Islet of Langerhans (tissue), 1 donor: ENCODE data around the gene DUSP1.
"Not testable (repeated sequence)": the region's sequence is repeated elsewhere in the genome, so short reads cannot be mapped to it uniquely, and the experiment has no call there.

ENCODE experiments used
- FAIRE-seq: peaks from one replicate; lab custom pipeline; 2011; peaks lifted over from hg19 to GRCh38; lab: Jason Lieb, UNC

Gene DUSP1

GRCh38 chr5:172796306-172796705 is 25.3 kb upstream of the DUSP1 start:
- FAIRE-seq: no peak

DNA sequence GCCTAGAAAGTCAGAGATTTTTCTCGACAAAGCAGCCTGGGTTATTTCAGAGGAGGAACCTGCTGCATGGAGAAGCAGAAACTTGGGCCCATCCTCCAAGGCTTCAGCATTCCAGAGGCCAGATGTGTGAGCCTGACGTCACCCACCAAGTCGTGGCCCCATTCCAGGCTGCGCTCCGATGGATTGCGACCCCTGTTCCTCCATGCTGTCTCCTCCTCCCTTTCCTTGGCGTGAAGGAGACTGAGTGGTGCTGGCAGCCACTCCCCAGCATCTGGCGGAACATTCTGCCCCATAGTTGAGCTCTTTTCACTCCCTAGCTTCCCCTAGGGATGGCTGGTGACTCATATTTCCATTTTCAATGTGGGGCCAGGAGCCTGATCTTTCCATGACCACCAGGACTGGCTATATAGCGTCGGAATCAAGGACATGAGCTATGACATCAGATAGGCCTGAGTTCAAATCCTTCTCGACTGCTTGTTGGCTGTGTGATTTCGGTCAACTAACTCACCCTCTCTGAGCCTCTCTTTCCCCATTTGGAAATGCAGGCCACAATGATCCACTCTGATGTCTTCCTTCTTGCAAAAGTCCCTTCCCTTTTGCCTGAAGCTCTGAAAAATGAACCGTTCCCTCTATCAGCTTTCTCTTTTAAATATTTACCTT is 24.5 kb upstream of the DUSP1 start:
- FAIRE-seq: no peak

GRCh38 chr5:172793577-172794488 is 22.8 kb upstream of the DUSP1 start:
- FAIRE-seq: no peak

DNA sequence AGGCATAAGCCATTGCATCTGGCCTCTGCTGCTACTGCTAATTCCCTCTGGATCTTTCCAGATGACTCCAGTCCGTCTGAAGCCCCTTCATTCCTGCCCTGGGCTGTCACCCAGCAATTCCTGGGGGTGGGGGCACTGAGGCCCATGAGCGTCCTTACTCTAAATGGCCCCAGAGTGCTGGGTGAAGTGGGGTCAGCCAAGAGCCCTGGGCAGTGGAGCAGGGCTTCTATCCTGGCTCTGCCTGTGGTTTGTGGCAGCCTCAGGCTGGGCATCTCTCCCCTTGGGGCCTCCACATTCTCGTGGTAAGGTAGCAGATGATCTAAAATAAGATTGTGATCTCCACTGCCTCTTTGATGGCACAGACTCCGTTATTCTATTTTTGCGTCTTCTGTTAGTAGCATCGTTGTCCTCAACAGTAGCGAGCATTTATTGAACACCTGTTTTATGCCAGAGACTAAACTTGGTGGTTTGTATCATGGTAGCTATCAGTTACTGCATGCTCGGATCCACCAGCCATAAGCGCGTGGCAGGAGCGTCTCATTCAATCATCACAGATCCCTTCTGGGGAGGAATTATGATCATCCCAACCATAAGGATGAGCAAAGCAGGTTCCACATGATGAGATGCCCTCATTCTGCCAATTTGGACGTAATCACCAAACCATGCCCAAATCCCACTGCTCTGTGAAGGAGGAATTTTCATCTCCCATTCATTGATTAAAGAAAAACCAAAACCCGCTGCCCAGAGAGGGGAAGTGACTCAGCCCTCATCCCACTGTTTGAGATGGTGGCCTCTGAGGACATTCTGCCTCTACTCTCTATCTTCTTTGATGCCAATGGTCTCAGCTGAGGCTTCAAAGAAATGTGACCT is 21.9 kb upstream of the DUSP1 start:
- FAIRE-seq: no peak

- no peak for FAIRE-seq
Observed at GRCh38 chr5:172791726-172792445, 20.9 kb upstream of the DUSP1 start.

DNA sequence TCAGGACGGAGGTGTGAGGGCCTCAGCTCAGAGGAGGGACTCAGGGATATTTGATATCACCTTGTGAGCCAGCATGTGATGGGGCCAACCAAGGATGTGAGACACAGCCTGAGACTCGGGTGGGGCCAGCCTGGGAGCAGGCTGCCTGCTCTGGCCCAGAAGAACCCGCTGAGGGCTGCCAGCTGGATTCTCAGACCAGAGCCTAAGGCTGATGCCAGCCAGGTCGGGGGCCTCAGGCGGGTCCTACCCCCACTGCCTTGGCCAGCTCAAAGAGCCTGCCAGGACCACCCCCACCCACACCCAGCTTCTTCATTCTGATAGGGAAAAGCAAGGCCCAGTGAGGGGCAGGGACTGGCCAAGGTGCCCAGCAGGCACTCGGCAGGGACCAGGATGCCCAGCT is 20.3 kb upstream of the DUSP1 start:
- no peak for FAIRE-seq

DNA sequence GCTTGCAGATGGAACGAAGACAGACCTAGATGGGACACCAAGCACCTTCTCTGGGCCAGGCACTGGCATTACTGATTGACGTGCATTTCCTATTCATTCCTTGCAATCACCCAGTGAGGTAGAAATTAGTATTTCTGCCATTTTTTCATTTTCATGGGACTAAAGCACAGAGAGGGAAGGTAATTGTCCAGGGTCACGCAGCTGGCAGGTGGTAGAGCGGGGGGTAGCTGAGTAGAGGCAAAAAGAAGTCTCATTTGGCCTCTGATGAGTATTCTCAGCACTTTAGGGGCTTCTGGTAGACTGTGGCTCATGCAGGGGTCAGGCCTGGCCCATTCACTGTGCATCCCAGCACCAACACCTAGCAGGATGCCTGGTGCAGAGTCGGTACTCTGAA is 19.5 kb upstream of the DUSP1 start:
- no peak for FAIRE-seq

DNA sequence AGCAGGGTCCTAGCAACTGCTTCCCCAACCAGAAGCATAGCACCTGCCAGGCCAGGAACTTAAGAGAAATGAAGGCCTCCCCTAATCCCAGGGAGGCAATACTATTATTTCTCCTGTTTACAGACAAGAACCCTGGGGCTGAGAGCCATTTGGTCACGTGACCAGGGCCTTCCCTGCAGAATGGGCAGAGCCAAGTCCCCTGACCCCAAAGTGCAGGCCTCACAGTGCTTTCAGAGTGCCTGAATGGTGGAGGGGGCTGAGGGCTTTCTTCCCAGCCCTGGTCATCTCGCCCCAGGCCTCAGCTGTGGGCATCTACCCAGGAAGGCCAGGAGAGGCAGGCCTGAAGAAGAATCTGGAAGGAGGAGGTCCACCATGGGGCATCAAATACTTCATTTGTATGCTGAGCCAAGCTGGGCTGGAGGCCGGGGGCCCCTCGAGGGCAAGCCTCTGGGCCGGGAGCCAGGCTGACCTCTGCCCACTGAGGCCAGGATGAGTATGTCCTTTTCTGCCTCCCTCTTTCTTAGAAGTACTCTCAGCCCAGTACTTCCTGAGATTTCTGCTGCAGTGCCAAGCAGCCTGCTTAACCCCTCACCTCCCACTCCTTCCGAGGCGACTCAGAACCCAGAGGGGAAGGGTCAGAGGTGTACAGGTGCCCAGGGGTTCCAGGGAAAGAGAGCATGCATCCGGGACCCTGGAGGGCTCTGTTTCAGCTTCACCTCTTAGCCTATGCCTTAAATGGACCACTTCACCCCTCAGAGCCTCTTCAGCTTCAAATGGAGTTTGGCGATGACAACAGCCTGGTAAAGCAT is 18.9 kb upstream of the DUSP1 start:
- no peak for FAIRE-seq

GRCh38 chr5:172788771-172789686 is 18.0 kb upstream of the DUSP1 start:
- no peak for FAIRE-seq

DNA sequence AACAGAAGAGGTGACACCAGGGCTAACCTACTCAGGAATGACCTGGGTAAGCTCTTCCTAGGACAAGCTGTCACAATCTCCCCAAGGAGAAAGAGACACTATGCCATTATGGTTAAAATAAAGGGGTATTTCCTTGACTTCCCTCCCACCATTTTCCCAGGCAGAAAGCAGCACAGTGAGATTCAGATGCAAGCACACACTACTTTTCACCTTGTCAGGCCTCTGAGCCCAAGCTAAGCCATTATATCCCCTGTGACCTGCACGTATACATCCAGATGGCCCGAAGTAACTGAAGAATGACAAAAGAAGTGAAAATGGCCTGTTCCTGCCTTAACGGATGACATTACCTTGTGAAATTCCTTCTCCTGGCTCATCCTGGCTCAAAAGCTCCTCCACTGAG is 16.5 kb upstream of the DUSP1 start:
- FAIRE-seq: not testable (repeated sequence)

DNA sequence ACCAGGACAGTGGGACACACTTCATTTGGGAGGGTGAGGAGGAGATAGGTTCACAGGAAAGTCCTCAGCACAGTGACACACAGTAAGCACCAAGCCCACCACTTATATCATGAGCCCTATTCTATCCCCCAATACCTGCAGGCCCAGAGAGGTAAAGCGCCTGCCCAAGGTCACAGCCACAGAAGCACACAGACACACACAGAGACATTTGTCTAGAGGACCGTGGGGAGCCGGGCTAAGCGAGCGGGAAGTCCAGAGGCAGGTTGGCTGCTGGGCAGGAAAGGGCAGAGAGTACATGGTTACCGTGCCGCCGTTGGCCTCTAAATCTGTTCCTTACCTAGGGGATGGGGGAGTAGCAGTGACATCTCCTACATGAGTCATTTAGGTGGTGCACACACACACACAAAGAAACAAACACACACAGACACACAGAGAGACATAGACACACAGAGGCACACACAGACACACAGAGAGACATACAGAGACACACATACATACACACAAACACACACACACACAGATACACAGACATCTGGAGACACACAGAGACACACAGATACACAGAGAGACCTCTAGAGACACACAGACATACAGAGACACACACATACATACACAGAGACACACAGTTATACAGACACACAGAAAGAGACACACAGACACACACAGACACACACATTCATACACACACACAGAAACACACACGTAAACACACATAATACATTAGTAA is 15.9 kb upstream of the DUSP1 start:
- no peak for FAIRE-seq

GRCh38 chr5:172785429-172786088 is 14.6 kb upstream of the DUSP1 start:
- no peak for FAIRE-seq

DNA sequence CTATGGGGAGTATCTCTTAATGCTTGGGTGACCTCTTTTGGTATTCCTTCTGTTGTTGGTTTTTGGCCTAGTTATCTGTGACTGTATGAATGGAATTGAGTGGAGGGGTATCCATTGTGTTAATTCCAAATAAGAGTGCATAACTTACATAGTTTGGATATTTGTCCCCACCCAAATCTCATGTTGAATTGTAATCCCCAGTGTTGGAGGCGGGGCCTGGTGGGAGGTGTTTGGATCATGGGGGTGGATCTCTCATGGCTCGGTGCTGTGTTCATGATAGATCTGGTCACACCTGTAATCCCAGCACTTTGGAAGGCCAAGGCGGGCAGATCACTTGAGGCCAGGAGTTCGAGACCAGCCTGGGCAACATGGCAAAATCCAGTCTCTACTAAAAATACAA is 13.2 kb upstream of the DUSP1 start:
- FAIRE-seq: not testable (repeated sequence)

DNA sequence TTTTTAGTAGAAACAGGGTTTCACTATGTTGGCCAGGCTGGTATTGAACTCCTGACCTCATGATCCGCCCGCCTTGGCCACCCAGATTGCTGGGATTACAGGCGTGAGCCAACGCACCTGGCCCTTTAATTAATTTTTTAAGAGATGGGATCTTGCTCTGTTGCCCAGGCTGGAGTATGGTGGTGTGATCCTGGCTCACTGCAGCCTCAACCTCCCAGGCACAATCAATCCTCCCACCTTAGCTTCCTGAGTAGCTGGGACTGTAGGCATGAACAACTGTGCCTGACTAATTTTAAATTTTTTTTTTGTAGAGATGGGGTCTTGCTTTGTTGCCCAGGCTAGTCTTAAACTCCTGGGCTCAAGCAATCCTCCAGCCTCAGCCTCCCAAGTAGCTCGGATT is 12.3 kb upstream of the DUSP1 start:
- not testable (repeated sequence) for FAIRE-seq

- no peak for FAIRE-seq
Observed at GRCh38 chr5:172782169-172783039, 11.4 kb upstream of the DUSP1 start.

DNA sequence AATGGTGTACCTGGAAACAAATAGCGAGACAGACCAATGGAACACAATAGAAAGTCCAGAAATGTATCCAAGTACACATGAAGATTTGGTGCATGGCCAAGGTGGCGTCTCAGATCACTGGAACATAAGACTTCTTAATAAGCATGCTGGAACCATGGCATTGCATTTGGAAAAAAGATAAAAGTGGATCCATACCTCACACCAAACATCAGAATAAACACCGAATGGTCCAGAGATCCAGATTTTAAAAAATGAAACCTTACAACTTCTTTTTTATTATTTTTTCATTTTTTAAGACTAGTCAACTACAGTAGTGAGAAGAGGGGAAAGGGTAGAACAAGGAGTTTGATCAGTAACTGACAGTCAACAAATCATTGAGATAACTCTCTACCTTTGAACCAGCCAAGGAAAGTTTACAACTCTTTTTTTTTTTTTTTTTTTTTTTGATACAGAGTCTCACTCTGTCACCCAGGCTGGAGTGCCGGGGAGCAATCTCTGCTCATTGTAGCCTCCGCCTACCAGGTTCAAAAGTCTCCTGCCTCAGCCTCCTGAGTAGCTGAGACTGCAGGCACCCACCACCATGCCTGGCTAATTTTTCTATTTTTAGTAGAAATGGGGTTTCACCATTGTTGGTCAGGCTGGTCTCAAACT is 8.8 kb upstream of the DUSP1 start:
- FAIRE-seq: no peak
